HG03460 (cell line): ENCODE data around the gene CBY2.

Experiments
- ATAC-seq: cut with Tn5 transposase; IDR thresholded peaks from one replicate; pipeline ENCODE4 v1.9.1; 2021; ENCODE audit not compliant: unreplicated experiment

The CBY2 gene

GRCh38 chr13:45700971-45701900 lies 884 bp upstream of the CBY2 start:
- peak; percentile 61 for ATAC-seq

DNA sequence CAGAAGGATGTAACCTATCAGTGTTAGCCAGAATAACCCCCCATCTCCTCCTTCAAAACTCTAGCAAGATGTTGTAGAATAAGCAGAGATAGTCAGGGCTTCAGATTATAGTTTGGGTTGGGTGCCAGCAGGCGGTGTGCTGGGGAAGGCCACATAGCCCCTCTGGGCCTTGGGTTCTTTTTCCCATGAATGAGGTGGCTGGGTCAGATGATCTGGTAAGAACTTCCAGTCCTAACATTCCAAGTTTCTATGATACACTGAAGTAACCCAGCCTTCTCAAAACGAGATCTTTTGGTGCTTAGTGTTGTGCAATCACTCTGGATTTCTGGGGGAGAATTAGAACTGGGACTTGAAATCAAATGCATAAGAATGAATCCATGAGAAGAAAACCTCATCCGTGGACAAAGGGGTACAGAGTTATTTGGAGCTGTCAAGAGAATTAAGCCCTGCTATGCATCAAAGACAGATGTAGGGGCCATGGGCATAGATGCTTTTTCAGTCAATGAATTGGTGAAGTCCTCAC lies 810 bp downstream of the CBY2 start:
- no peak for ATAC-seq

- no peak for ATAC-seq
Observed at GRCh38 chr13:45704211-45704739, 2.2 kb downstream of the CBY2 start.

GRCh38 chr13:45704854-45705695 lies 3.0 kb downstream of the CBY2 start:
- no peak for ATAC-seq

DNA sequence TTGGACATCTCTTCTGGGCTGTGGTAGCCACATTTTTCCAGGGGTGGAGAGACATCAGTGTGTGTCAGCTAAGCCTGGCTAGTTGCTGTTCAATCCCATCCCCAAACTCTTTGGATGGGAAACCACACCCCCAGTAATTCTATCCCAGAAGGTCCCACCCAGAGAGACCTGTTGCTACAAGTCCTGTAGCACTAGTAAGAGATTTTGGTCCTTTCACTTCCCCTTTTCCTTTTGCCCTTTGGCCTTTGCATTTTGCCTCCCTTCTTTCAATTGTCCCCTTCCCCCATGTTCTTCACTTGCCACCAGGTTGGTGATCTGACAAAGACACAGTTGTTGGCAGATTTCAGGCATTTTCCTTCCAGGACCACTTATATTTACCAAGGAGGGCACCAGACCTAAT lies 3.8 kb downstream of the CBY2 start:
- ATAC-seq: peak; percentile 46

- no peak for ATAC-seq
Observed at GRCh38 chr13:45707516-45708100, 5.5 kb downstream of the CBY2 start.

- ATAC-seq: no peak
Observed at GRCh38 chr13:45711951-45712350, 9.8 kb downstream of the CBY2 start.

DNA sequence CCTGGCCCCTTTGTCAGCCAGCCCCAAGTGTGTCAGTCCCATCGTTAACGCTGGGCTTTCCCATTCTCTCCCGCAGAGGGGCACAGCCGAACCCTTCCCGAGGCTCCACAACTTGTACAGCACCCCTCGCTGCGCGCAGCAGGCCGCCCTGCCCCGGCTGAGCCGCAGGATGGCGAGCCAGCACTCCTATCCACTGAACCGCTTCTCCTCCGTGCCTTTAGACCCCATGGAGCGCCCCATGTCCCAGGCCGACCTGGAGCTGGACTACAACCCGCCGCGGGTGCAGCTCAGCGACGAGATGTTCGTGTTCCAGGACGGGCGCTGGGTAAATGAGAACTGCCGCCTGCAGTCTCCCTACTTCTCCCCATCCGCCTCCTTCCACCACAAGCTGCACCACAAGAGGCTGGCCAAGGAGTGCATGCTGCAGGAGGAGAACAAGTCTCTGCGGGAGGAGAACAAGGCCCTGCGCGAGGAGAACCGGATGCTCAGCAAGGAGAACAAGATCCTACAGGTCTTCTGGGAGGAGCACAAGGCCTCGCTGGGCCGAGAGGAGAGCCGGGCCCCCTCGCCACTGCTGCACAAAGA lies 11.1 kb downstream of the CBY2 start:
- no peak for ATAC-seq

DNA sequence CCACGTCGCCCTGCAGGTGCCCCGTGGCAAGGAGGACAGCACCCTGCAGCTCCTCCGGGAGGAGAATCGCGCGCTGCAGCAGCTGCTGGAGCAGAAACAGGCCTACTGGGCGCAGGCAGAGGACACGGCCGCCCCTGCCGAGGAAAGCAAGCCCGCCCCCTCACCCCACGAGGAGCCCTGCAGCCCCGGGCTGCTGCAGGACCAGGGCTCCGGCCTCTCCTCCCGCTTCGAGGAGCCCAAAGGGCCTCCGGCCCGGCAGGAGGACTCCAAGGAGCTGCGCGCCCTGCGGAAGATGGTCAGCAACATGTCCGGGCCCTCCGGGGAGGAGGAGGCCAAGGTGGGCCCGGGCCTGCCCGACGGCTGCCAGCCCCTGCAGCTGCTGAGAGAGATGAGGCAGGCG lies 11.6 kb downstream of the CBY2 start:
- ATAC-seq: no peak

DNA sequence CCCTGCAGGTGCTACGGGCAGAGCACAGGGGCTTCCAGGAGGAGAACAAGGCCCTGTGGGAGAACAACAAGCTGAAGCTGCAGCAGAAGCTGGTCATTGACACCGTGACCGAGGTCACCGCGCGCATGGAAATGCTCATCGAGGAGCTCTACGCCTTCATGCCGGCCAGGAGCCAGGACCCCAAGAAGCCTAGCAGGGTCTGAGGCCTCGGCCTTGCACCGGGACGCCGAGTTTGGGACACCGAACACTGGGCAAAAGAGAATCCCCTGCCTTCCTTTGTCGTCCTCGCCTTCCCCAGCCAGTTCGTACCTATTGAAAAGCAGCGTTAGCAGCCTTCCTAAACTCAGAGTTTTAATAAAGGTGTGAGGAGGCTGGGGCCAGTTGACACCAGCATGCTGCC lies 12.1 kb downstream of the CBY2 start:
- ATAC-seq: no peak

DNA sequence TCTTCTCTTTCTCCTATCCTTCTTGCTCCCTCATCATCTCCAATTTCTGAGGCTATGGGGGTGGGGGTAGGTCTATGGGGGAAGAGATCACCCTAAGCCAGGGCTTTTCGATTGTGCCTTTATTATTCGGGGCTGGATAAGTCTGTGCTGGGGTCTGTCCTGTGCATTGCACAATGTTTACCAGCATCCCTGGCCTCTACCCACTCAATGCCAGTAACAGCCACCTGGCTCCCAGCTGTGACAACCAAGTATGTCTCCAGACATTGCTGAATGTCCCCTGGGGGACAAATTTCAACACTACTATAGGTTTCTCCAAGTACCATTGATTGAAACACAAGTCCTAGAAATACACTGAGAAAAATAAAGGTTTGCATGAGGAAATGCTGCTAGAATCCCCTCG lies 13.2 kb downstream of the CBY2 start:
- no peak for ATAC-seq

GRCh38 chr13:45717349-45717748 lies 15.2 kb downstream of the CBY2 start:
- no peak for ATAC-seq

DNA sequence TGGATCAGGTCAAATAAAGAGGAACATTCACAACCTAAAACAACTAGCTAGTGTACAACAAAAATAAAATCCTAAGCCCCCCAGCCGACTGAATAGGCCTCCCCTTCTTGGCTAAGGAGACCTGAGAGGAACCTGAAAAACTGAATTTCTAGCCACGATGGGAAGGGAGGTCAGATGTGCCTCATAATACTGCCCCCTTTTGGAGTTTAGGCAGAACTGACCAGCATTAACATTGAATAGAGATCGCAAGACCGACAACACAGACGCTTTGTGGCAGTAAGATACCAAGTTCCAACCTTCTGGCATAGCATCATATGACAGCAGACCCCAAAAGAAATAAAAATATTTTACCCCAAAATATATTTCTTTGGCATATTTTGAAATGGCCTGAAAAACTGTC lies 15.9 kb downstream of the CBY2 start:
- ATAC-seq: no peak

DNA sequence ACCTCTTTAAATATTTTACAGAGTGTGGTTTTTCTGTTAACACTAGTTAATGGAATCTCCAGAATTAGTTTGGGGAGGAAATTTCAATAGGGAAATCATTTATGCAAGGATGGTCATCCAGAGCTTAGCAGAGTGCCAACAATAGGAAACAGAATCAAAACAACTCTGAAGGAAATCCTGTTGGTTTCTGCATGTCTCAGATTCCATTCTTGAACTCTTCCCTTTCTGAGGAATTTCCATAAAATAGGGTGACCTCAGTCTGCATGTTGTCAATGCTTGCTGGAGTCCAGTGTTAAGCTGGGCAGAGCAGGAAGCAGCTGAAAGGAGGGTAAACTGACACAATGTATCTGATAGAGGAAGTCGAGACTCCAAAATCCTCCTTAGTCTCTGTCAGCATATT lies 16.9 kb downstream of the CBY2 start:
- ATAC-seq: no peak

DNA sequence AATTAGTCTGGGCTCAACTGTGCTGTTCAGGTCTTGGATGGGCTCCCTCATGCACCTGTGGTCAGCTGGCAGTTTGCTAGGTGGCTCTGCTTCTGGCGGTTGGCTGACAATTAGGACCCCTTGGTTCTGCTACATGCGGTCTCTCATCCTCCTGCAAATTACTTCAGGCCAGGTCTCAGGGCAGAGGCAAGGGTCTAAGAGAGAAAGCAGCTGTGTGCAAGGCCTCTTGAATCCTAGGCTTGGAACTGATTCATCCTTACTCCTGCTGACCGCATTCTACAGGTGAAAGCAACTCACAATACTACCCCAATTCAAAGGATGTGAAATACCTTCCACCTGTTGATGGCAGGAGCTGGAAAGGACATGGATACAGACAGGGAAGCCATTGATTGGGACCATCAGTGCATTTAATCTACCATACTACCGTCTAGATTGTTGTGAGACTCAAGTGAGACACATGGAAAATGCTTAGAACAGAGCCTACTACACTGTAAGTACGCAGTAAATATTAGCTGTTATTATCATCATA lies 19.1 kb downstream of the CBY2 start:
- ATAC-seq: no peak

DNA sequence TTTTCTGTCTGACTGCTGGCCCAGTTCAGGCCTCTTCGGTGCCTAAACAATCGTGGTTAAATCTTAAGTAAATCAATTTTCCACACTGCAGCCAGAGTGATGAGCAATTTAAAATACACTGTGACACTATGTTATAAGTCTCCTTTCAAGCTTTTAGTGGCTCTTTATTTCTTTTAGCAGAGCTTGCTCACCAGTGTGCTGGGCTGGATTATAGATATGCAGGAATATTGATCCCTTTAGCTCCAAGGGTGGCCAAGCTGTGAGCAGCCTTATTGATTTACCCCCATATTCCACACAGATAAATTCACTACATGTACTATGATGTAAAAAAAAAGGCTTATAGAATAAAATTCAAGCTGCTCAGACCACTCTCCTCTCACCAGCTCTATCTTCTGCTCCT lies 21.7 kb downstream of the CBY2 start:
- no peak for ATAC-seq

GRCh38 chr13:45728759-45729158 lies 26.6 kb downstream of the CBY2 start:
- no peak for ATAC-seq

DNA sequence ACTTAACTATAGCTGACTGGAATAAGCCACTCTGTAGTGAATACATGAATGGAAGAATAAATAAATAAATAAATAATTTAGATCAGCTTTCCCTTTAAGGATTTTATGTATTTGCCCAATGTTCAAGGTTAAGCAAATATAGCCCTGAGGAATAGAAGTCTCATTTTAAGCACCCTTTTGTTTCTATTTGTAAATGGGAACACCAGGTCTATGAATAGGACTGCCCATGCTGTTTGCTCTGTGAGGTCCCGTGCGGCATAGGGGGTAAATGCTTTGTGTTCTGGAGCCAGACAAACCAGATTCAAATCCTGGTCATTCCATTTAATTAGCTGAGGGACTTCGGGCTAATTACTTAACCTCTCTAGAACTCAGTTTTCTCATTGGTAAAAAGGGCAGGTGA lies 29.3 kb downstream of the CBY2 start:
- no peak for ATAC-seq

GRCh38 chr13:45732916-45733315 lies 30.8 kb downstream of the CBY2 start:
- ATAC-seq: no peak

GRCh38 chr13:45733361-45733760 lies 31.2 kb downstream of the CBY2 start:
- ATAC-seq: no peak
